Type B pancreatic cell (in vitro differentiated cells): ENCODE results near the gene MB. TPM values are rescaled to one million over a fixed set of nuclear protein-coding genes. Genes with fewer than 3 reads are reported as not detected.
A peak's percentile ranks its signal among the peaks of the same experiment; 100 is the strongest.
"Not testable (repeated sequence)": the region's sequence is repeated elsewhere in the genome, so short reads cannot be mapped to it uniquely, and the experiment has no call there.

Experiments used
- DNase-seq: peaks from one replicate; pipeline ENCODE4 v3.0.0; 2021; ENCODE audit warnings: mixed read lengths; ENCODE audit not compliant: unreplicated experiment; ENCODE audit errors: extremely low spot score
- H3K27ac Mint-ChIP-seq: 2 replicates; pipeline ENCODE4 v1.8.0; 2021; ENCODE audit warnings: mild to moderate bottlenecking, mixed read lengths
- H3K27me3 Mint-ChIP-seq: 2 replicates; pipeline ENCODE4 v1.8.0; 2021; ENCODE audit warnings: mixed read lengths
- H3K36me3 Mint-ChIP-seq: 2 replicates; pipeline ENCODE4 v1.8.0; 2021; ENCODE audit warnings: mixed read lengths
- H3K4me1 Mint-ChIP-seq: one replicate; pipeline ENCODE4 v1.8.0; 2021; ENCODE audit warnings: mixed read lengths; ENCODE audit not compliant: unreplicated experiment
- H3K4me3 Mint-ChIP-seq: 2 replicates; pipeline ENCODE4 v1.8.0; 2021; ENCODE audit warnings: mild to moderate bottlenecking, mixed read lengths
- H3K9me3 Mint-ChIP-seq: 2 replicates; pipeline ENCODE4 v1.8.0; 2021; ENCODE audit warnings: mixed read lengths
- CTCF ChIP-seq: fragments of 200-600 bp; sonication (generic); conservative IDR thresholded peaks from 2 replicates; pipeline ENCODE4 v1.5.0; 2021; ENCODE audit warnings: antibody characterized with exemption, mild to moderate bottlenecking
- total RNA-seq: library from RNA; stranded (reverse); gene quantifications from 2 replicates; pipeline ENCODE4 v1.2.1, GENCODE V29; 2021; ENCODE audit warnings: low replicate concordance

The MB gene
- total RNA-seq, 1 donor from 2014 or later = 0.48 TPM

GRCh38 chr22:35624547-35624946 lies 7.4 kb upstream of the MB start:
- Mint-ChIP-seq H3K4me1 (peaks cover 38% of the 10 kb centered on the region), H3K27ac (no peak overlapping the region), H3K9me3 (no peaks in the 10 kb centered on the region), H3K4me3 (no peak overlapping the region), H3K36me3 (peaks cover under 1% of the 10 kb centered on the region), H3K27me3 (no peaks in the 10 kb centered on the region)
- no peak for DNase-seq
- TF ChIP-seq CTCF = no peak

- not testable (repeated sequence) for H3K27me3 Mint-ChIP-seq, H3K27ac Mint-ChIP-seq, H3K36me3 Mint-ChIP-seq, H3K9me3 Mint-ChIP-seq, H3K4me3 Mint-ChIP-seq, DNase-seq
- peaks cover 35% of the 10 kb centered on the region for H3K4me1 Mint-ChIP-seq
Measured at GRCh38 chr22:35623885-35624284, 6.8 kb upstream of the MB start.

DNA sequence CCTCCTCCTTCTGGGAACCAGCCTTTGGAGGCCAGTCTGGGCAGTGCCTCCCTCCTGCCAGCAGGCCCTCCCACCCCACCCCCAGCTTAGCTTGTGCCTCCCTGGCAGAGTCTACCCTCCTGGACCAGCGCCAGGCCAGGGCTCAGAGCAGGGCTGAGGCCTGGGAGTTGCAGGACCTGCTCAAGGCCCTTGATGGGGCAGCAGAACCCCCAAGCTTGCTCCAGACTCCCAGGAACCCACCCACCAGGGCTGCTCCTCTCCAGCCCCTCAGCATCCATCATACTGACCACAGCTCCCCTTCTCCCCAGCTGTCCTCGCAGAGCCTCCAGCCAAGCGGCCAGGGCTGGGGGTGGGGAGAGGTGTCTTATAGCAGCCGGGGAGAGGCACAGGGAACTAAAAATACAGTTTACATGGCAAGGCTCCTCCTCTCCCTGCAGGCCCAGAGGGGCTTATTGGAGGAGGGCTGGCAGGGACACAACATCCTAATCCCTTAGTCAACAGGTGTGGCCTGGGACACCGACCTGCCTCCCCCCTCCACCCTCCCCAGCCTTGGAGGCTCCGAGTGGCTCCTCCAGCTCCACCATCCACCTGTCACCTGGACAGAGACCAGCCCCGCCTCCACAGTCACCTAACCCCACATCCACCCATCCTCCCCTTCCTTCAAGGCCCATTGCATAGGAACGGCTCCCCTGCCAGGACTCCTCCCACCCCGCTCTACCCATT lies 5.2 kb upstream of the MB start:
- H3K4me1 Mint-ChIP-seq = peaks cover 30% of the 10 kb centered on the region
- H3K4me3 Mint-ChIP-seq = no peak overlapping the region
- H3K27me3 Mint-ChIP-seq = no peaks in the 10 kb centered on the region
- DNase-seq = no peak
- H3K27ac Mint-ChIP-seq = peak overlapping the region; percentile 16
- H3K36me3 Mint-ChIP-seq = no peaks in the 10 kb centered on the region
- no peak for TF ChIP-seq CTCF
- no peaks in the 10 kb centered on the region for H3K9me3 Mint-ChIP-seq

DNA sequence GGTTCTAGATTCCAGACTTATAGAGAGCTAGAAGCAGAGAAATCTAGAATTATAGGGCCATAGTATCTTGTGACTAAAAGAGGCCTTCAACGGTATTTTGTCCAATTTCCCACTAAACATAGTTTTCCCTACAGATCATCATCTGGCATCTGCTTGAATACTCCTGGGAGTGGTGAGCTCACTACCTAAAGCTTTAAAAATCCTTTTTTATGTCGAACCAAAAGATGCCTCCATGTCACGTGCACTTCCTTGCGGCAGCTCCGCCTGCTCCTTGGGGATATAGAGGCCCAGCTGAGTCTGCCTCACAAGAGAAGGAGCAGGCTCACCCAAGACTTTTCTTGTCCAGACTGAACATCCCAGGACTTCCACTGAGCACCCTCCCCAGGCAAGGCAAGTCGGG lies 4.3 kb upstream of the MB start:
- Mint-ChIP-seq H3K36me3 (no peaks in the 10 kb centered on the region), H3K27ac (peak overlapping the region; percentile 48), H3K4me1 (peaks cover 26% of the 10 kb centered on the region), H3K4me3 (no peak overlapping the region), H3K9me3 (no peaks in the 10 kb centered on the region), H3K27me3 (no peaks in the 10 kb centered on the region)
- DNase-seq = no peak
- TF ChIP-seq CTCF = no peak

DNA sequence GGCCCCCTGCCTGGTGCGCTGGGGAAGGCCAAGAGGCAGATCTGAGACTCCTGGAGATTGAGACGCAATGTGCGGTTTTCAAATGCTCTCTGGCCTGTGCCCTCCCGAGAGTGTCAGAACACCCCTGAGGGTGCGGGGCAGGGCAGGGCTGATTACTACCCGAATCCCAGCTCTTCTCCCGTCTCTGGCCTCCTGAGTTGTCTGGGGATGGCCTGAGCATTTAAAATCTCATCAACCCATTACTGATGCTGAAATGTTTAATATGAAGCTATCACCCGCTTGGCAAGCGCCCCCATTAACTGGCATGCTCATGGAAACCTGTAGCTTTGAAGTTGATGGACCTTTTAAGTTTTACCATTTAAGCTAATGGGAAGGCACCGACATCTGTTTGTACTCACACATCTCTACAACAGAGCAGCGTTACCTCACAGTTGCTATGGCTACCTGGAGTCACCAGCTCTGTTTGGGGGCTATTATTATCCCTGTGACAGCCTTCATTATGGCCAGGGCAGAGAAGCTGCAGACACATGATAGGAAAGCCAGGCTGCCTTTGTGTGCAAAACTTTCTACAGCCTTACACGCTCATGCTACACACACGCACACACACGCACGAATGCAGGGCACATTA lies 3.6 kb upstream of the MB start:
- Mint-ChIP-seq H3K4me1 (peaks cover 22% of the 10 kb centered on the region), H3K27me3 (no peaks in the 10 kb centered on the region), H3K9me3 (no peaks in the 10 kb centered on the region), H3K36me3 (no peaks in the 10 kb centered on the region), H3K4me3 (no peak overlapping the region), H3K27ac (peak overlapping the region; percentile 48)
- DNase-seq = no peak
- TF ChIP-seq CTCF = no peak

GRCh38 chr22:35619336-35620094 lies 2.4 kb upstream of the MB start:
- H3K4me1 Mint-ChIP-seq = peaks cover 24% of the 10 kb centered on the region
- no peaks in the 10 kb centered on the region for H3K36me3 Mint-ChIP-seq
- H3K27me3 Mint-ChIP-seq = no peaks in the 10 kb centered on the region
- no peak overlapping the region for H3K4me3 Mint-ChIP-seq
- H3K27ac Mint-ChIP-seq = no peak overlapping the region
- TF ChIP-seq CTCF = no peak
- H3K9me3 Mint-ChIP-seq = no peaks in the 10 kb centered on the region
- no peak for DNase-seq
